Type B pancreatic cell (in vitro differentiated cells): ENCODE results near the gene MAD1L1. TPM values are rescaled to one million over a fixed set of nuclear protein-coding genes. Genes with fewer than 3 reads are reported as not detected.
A peak's percentile ranks its signal among the peaks of the same experiment; 100 is the strongest.

Source experiments
- DNase-seq: peaks from one replicate; pipeline ENCODE4 v3.0.0; 2021; ENCODE audit warnings: mixed read lengths; ENCODE audit not compliant: unreplicated experiment; ENCODE audit errors: extremely low spot score
- H3K27ac Mint-ChIP-seq: 2 replicates; pipeline ENCODE4 v1.8.0; 2021; ENCODE audit warnings: mild to moderate bottlenecking, mixed read lengths
- H3K27me3 Mint-ChIP-seq: 2 replicates; pipeline ENCODE4 v1.8.0; 2021; ENCODE audit warnings: mixed read lengths
- H3K36me3 Mint-ChIP-seq: 2 replicates; pipeline ENCODE4 v1.8.0; 2021; ENCODE audit warnings: mixed read lengths
- H3K4me1 Mint-ChIP-seq: one replicate; pipeline ENCODE4 v1.8.0; 2021; ENCODE audit warnings: mixed read lengths; ENCODE audit not compliant: unreplicated experiment
- H3K4me3 Mint-ChIP-seq: 2 replicates; pipeline ENCODE4 v1.8.0; 2021; ENCODE audit warnings: mild to moderate bottlenecking, mixed read lengths
- H3K9me3 Mint-ChIP-seq: 2 replicates; pipeline ENCODE4 v1.8.0; 2021; ENCODE audit warnings: mixed read lengths
- CTCF ChIP-seq: fragments of 200-600 bp; sonication (generic); conservative IDR thresholded peaks from 2 replicates; pipeline ENCODE4 v1.5.0; 2021; ENCODE audit warnings: antibody characterized with exemption, mild to moderate bottlenecking
- total RNA-seq: library from RNA; stranded (reverse); gene quantifications from 2 replicates; pipeline ENCODE4 v1.2.1, GENCODE V29; 2021; ENCODE audit warnings: low replicate concordance

The MAD1L1 gene
- total RNA-seq, 1 donor from 2014 or later, result 40.7 TPM

- H3K27ac Mint-ChIP-seq, result no peak overlapping the region
- no peaks in the 10 kb centered on the region for H3K27me3 Mint-ChIP-seq
- H3K36me3 Mint-ChIP-seq, result peaks cover 30% of the 10 kb centered on the region
- no peak for DNase-seq
- peak; percentile 88 for TF ChIP-seq CTCF
- no peaks in the 10 kb centered on the region for H3K9me3 Mint-ChIP-seq
- H3K4me1 Mint-ChIP-seq, result peaks cover 8% of the 10 kb centered on the region
- no peak overlapping the region for H3K4me3 Mint-ChIP-seq
Observed at GRCh38 chr7:2209146-2209960, 23.4 kb downstream of the MAD1L1 start.

- H3K4me1 Mint-ChIP-seq, result peaks cover 14% of the 10 kb centered on the region
- no peaks in the 10 kb centered on the region for H3K9me3 Mint-ChIP-seq
- TF ChIP-seq CTCF, result no peak
- no peak overlapping the region for H3K27ac Mint-ChIP-seq
- no peaks in the 10 kb centered on the region for H3K27me3 Mint-ChIP-seq
- no peak overlapping the region for H3K4me3 Mint-ChIP-seq
- H3K36me3 Mint-ChIP-seq, result peaks cover 25% of the 10 kb centered on the region
- DNase-seq, result no peak
Observed at GRCh38 chr7:2208712-2209111, 24.0 kb downstream of the MAD1L1 start.

GRCh38 chr7:2205036-2205780 lies 27.5 kb downstream of the MAD1L1 start:
- Mint-ChIP-seq H3K27me3 (no peaks in the 10 kb centered on the region), H3K36me3 (peaks cover 21% of the 10 kb centered on the region), H3K9me3 (no peaks in the 10 kb centered on the region), H3K27ac (peak overlapping the region; percentile 52), H3K4me3 (no peak overlapping the region), H3K4me1 (peaks cover 25% of the 10 kb centered on the region)
- no peak for DNase-seq
- TF ChIP-seq CTCF, result no peak

GRCh38 chr7:2204446-2204845 lies 28.3 kb downstream of the MAD1L1 start:
- no peak for DNase-seq
- peaks cover 21% of the 10 kb centered on the region for H3K36me3 Mint-ChIP-seq
- H3K27ac Mint-ChIP-seq, result peak overlapping the region; percentile 52
- H3K4me1 Mint-ChIP-seq, result peaks cover 25% of the 10 kb centered on the region
- no peak overlapping the region for H3K4me3 Mint-ChIP-seq
- no peak for TF ChIP-seq CTCF
- H3K9me3 Mint-ChIP-seq, result no peaks in the 10 kb centered on the region
- H3K27me3 Mint-ChIP-seq, result no peaks in the 10 kb centered on the region

GRCh38 chr7:2203766-2204300 lies 28.9 kb downstream of the MAD1L1 start:
- peak overlapping the region; percentile 29 for H3K4me3 Mint-ChIP-seq

More at GRCh38 chr7:2203766-2204300, 28.9 kb downstream of the MAD1L1 start:
- no peak for DNase-seq
- Mint-ChIP-seq H3K27me3 (no peaks in the 10 kb centered on the region), H3K9me3 (no peaks in the 10 kb centered on the region), H3K36me3 (peaks cover 19% of the 10 kb centered on the region), H3K27ac (peak overlapping the region; percentile 52), H3K4me1 (peaks cover 25% of the 10 kb centered on the region)
- TF ChIP-seq CTCF, result no peak
